Activated CD4-positive, alpha-beta T cell treated with anti-CD3 and anti-CD28 coated beads for 1 hour (primary cell): ENCODE data around the gene HIVEP3.

Experiments used
- DNase-seq: peaks from one replicate; pipeline ENCODE4 v3.0.0-alpha.2; 2020

Gene HIVEP3

GRCh38 chr1:41844781-41845272 lies 73.9 kb downstream of the HIVEP3 start:
- no peak for DNase-seq

- no peak for DNase-seq
Observed at GRCh38 chr1:41844255-41844654, 74.5 kb downstream of the HIVEP3 start.

GRCh38 chr1:41842993-41843755 lies 75.5 kb downstream of the HIVEP3 start:
- DNase-seq: no peak

- DNase-seq: no peak
Observed at GRCh38 chr1:41842326-41842725, 76.4 kb downstream of the HIVEP3 start.

DNA sequence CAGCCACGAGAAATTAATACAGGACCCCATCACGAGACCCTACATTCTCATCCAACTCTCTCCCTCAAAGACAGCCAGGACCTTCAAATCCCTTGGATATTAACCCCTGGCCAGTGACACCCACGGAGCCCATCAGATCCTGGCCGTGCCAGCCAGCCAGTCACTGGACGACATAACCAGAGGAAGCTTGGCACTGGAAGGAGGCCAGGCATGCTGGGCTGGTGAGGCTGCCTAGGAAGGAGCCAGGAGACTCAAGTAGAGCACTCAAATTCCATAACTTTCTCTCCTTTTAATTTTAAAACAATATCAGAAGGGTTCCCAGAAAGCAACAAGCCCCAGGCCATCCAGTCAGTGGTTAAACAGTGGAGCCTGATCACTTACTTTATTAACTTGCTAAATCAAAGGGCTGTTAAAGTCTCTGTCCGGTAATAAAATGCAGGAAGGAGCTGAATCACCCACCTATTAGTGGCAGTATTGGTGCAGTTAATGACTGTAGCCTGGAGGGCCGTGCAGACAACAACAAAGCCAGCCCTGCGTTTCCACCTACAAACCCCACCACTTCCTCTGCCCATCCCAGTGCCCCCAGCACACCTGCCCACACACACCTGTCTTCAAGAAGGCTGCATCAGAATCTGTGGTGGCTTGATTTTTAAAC lies 78.0 kb downstream of the HIVEP3 start:
- no peak for DNase-seq

DNA sequence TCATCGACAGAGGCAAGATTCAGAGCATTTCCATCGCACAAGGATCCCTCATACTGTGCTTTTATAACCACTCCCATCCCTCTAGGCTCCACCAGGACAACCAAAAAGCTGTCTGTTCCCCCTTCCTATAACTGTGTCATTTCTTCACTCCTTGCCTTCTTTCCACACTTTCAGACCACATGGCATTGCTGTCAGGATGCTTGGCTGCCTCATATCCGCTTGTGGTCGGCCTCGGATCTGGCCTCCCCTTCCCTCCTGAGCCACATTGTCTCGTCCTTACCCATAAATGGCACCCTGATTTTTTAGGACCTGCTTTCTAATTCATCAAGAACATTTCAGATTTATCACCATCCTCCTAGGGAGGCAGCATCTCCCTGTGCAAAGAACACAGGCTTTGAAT lies 80.5 kb downstream of the HIVEP3 start:
- no peak for DNase-seq

DNA sequence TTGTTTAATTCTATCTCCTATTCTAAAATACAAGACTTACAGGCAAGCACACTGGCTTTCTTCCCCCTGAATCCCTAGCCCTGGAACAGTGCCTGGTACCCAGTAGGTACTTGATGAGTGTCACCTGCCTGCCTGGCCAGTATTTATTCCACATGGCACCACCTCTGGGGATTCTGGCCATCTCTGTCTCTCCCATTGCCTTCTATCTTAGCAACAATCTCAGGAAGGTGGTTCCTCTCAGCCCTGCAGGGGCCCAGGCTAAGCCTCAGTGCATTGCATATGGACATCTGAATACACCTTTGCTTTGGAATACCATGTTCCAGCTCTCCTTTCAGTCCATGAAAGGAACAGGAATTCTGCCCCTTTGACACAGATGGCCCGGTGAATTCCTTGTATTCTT lies 81.0 kb downstream of the HIVEP3 start:
- no peak for DNase-seq

DNA sequence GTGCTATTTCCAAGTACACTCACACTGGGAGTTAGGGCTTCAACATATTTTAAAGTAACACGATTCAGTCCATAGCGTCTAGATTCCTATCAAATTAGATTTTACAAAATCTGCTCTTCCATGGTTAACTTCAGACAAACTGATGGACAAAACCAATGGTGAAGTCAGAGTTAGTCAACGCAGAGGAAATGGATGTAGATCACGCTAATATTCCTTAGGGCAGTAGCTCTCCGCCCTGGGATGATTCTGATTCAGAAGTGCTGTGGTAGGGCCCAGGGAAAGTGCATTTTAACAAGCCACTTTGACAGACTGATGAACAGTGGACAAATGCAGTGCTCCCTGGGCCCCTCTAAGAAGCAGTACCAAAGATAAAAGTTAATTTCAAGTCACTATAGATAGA lies 83.2 kb downstream of the HIVEP3 start:
- DNase-seq: no peak

- DNase-seq: no peak
Observed at GRCh38 chr1:41833519-41834000, 85.2 kb downstream of the HIVEP3 start.

DNA sequence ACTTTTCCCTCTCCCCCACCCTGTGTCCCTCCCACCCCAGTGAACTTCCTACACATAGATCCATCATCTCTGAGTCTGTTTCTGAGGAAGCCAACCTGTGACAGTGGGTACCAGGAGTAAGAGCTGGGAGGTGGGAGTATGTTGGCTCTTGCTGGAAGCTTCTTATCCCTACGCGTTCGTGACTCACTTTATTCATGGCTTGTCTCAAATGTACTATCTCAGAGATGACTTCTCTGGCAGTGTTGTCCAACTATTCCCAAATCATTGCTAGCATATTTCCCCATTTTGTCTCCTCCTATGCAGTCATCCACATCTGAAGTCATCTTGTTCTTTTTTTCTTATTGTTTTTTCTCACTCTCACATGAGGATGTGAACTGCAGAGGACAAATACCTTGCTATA lies 88.0 kb downstream of the HIVEP3 start:
- DNase-seq: no peak

DNA sequence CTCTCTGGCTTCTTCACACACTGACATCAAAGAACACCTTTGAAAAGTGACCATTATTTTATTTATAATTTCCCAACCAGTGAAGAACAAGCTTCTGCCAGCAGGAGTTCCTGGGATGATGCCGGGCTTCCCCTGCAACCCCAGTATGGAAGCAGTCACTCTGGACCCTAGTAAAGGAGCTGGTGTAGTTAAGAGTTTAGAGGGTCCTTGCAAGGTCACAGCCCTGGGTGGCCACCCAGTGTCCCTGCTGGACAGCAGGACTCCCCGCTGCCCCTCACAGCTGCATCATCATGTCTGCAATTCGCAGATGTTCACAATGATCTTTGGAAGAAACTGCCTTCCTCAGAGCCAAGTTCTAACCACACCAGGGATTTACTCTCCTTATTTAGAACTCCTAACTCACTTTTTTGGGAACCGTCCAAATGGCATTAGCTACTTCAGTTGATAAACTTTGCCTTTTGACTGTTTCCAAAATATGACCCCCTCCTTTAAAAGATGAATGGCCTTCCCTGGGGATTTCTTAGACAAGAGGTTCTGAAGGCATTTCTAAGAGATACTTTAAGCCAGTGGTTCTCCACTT lies 90.6 kb downstream of the HIVEP3 start:
- DNase-seq: no peak

GRCh38 chr1:41823471-41823870 lies 95.3 kb downstream of the HIVEP3 start:
- DNase-seq: no peak

- DNase-seq: no peak
Observed at GRCh38 chr1:41822866-41823265, 95.9 kb downstream of the HIVEP3 start.

DNA sequence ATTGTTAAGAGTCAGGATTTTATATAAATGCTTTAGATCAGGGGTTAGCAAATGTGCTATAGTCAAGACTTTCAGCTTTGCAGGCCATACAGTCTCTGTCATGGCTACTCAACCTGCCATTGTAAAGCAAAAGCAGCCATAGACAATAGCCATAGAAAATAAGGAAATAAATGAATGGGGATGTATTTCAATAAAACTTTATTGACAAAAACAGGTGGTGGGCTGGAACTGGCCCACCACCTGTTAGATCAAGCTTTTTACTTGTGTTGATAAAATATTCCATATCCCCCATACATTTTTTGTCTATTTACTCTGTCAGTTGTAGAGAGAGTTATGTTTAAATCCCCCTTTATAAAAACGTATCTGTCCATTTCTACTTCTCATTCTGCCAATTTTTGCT lies 98.9 kb downstream of the HIVEP3 start:
- DNase-seq: no peak

DNA sequence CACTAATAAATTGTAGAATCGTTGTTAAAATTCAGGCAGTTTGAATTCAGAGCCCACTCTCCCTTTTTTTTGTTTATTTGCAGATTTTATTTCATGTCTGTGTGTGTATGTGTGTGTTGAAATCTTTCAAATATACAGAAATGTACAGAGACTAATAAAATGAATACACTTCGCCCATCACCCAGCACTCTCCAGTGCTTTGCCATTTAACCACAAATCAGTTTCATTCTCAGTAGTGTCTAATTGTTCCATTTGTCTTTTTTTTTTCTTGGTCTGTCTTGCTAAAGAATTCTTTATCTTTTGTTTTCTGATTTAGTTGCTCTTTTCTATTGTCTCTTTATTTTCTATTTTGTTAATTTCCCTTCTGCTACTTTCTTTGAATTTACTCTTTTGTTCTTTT lies 99.7 kb downstream of the HIVEP3 start:
- DNase-seq: no peak

DNA sequence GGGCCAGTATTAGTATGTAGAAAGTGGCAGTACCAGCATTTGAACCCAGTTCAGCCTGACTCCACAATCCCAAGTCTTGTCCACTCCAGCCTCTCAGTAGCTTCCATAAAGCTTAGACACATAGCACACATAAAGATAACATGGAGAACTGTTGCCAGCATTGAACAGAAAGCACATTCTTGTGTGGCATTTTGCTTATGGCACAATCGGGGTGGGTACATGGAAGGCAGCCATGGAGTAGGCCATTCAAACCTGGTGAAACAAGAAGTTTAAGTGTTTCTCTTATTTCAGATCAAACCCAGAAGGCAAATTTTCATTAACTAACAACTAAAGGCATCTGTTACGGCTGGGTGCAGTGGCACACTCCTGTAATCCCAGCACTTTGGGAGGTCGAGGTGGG lies 102.7 kb downstream of the HIVEP3 start:
- DNase-seq: no peak

DNA sequence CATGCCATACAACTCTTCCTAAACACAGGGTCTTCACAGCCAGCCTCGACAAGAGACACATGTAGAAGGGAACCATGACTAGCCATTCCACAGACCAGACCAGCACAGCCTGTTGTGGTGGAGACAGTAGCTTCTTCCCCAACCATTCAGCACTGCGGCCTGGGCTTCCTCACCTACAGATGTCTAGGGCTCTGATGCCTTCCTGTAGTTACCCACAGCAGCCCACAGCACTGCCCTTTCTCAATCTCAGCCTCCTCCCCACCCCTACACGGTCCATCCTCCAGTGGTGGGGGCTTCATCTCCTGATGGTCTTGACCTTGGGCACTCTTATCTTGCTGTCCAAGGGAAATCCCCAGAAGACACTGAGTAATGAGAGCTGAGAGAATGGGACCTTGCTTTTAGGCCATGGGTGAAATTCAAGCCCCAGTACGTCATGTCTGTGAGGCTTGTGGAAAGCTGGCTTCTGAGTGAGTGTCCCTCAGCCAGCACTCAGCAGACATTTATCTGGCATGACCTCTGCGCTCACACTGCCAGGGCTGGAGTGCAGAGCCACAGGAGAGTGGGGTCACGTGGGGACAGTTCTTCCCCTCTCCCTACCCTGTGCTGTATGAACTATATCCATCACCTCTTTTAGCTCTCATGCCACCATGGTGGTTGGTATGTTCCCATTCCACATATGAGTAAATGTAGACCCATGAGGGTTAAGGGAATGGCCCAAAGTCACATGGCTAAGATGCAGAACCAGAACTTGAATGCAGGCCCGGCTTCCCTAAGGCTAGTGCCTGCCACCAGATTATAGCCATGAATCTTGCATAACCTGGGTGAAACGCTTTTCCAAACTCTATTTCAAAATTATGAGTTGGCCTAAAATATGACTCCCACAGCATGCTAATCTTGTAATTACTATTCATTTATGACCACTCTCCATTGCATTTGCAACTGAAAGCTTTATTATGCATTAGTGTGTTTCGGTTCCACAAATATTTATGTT lies 104.7 kb downstream of the HIVEP3 start:
- no peak for DNase-seq

DNA sequence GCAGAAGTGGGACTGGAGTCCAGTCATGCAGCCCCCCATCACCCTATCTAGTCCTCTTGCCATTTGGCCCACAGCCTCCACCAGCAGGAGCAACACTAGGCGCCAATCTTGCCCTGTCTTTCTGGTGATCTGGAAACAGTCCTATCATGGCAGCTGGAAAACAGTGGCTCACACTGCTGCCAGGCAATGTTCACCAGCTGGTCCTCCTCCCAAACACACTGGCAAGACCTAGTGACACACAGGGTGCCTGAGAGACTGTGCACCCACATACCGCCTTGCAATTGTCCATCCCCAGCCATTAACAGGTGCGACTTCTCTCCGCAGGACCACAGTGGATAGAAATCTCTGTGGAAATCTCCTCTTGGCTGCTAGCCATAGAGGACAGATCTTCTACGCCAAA lies 105.5 kb downstream of the HIVEP3 start:
- DNase-seq: no peak

GRCh38 chr1:41812453-41812852 lies 106.3 kb downstream of the HIVEP3 start:
- DNase-seq: no peak

DNA sequence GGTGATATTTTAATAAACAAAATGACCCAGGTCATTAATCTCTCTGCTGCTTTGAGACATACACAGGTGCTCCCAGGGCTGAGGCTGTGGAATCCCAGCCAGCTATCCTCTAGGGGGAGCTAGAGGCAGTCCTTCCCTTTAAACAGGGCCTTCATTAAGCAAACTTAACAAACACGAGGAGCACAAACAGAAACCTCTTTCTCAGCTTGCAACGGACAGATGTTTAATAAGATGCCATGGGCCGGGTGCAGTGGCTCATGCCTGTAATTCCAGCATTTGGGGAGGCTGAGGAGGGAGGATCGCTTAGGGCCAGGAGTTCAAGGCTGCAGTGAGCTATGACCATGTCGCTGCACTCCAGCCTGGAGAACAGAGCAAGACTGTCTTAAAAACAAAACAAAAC lies 106.7 kb downstream of the HIVEP3 start:
- no peak for DNase-seq

- no peak for DNase-seq
Observed at GRCh38 chr1:41811051-41811795, 107.5 kb downstream of the HIVEP3 start.

- no peak for DNase-seq
Observed at GRCh38 chr1:41810446-41810845, 108.3 kb downstream of the HIVEP3 start.
